ENCODE results near the gene TMEM26.

TMEM26 gene

DNA sequence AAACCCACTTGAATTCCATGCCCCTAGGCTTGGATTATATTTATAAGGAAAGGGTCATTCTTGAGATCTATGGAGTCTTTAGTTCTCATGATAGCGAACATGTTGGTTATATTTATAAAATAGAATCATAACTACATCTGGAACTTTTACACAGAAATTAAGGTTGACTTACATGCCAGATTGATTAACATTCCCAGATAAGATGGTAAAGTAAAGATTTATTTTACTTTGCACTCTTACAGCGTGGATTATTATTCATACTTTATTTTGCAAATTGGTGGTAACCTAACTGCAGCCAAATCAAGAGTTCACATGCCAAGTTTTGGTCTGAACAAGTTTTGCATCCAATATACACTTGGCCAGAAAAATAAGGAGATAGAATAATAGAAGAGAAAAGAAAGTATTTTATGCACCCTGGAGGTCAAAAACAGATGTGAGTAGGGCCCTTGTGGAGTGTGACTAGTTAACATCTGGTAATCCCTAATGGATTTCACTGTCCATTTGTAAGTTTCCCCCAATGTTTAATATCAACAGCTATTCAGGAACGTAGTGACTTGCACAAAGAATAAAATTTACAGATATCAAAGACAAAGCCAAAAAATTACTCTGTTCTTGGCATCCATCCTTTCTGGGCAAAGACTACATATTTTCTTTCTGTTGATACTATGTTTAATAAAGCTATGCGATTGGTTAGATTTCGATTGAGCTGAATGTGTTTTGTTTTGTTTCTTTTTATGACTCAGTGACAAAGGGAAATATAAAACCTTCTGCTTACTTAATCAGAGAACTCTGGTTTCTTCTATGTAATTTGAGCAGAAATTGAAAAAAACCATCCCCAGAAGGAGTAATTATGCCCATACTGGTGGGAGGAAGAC lies 10.1 kb upstream of the TMEM26 start:
- no peak overlapping the region for H3K9ac ChIP-seq
- no peaks in the 10 kb centered on the region for H3K36me3 ChIP-seq (ENCODE audit: control insufficient read depth, insufficient read depth, low read length)
- no peaks in the 10 kb centered on the region for H3K27me3 ChIP-seq (ENCODE audit: control insufficient read depth, insufficient read depth, low read length)
- no peak overlapping the region for H3K4me3 ChIP-seq (ENCODE audit: low read depth, low read length)
- TF ChIP-seq, protein P1, sequence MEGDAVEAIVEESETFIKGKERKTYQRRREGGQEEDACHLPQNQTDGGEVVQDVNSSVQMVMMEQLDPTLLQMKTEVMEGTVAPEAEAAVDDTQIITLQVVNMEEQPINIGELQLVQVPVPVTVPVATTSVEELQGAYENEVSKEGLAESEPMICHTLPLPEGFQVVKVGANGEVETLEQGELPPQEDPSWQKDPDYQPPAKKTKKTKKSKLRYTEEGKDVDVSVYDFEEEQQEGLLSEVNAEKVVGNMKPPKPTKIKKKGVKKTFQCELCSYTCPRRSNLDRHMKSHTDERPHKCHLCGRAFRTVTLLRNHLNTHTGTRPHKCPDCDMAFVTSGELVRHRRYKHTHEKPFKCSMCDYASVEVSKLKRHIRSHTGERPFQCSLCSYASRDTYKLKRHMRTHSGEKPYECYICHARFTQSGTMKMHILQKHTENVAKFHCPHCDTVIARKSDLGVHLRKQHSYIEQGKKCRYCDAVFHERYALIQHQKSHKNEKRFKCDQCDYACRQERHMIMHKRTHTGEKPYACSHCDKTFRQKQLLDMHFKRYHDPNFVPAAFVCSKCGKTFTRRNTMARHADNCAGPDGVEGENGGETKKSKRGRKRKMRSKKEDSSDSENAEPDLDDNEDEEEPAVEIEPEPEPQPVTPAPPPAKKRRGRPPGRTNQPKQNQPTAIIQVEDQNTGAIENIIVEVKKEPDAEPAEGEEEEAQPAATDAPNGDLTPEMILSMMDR (IDR thresholded peaks at IDR 0.05), result no peak
- no peaks in the 10 kb centered on the region for H3K4me1 ChIP-seq
- no peaks in the 10 kb centered on the region for H3K79me2 ChIP-seq
- H3K4me2 ChIP-seq (ENCODE audit: low read length), result no peak overlapping the region
- no peaks in the 10 kb centered on the region for H3K9me3 ChIP-seq (ENCODE audit: control insufficient read depth, low read length)
- no peak overlapping the region for H2AFZ ChIP-seq
- H3K27ac ChIP-seq, result no peak overlapping the region

- Histone ChIP-seq H3K27me3 (ENCODE audit: control insufficient read depth, insufficient read depth, low read length) (no peaks in the 10 kb centered on the region), H3K4me2 (ENCODE audit: low read length) (no peak overlapping the region), H3K27ac (no peak overlapping the region), H3K4me3 (ENCODE audit: low read depth, low read length) (no peak overlapping the region), H2AFZ (no peak overlapping the region), H3K9ac (no peak overlapping the region), H3K79me2 (no peaks in the 10 kb centered on the region), H3K4me1 (no peaks in the 10 kb centered on the region), H3K9me3 (ENCODE audit: control insufficient read depth, low read length) (no peaks in the 10 kb centered on the region), H3K36me3 (ENCODE audit: control insufficient read depth, insufficient read depth, low read length) (no peaks in the 10 kb centered on the region)
- TF ChIP-seq, protein P1 (IDR thresholded peaks at IDR 0.05), result no peak
Observed at GRCh38 chr10:61460835-61461234, 7.7 kb upstream of the TMEM26 start.

GRCh38 chr10:61458031-61458430 lies 4.8 kb upstream of the TMEM26 start:
- TF ChIP-seq, protein P1 (IDR thresholded peaks at IDR 0.05), result no peak
- Histone ChIP-seq H3K79me2 (no peaks in the 10 kb centered on the region), H3K9ac (no peak overlapping the region), H3K27me3 (ENCODE audit: control insufficient read depth, insufficient read depth, low read length) (no peaks in the 10 kb centered on the region), H3K36me3 (ENCODE audit: control insufficient read depth, insufficient read depth, low read length) (no peaks in the 10 kb centered on the region), H3K9me3 (ENCODE audit: control insufficient read depth, low read length) (no peaks in the 10 kb centered on the region), H3K4me2 (ENCODE audit: low read length) (no peak overlapping the region), H3K4me1 (no peaks in the 10 kb centered on the region), H3K4me3 (ENCODE audit: low read depth, low read length) (no peak overlapping the region), H2AFZ (no peak overlapping the region), H3K27ac (no peak overlapping the region)

- Histone ChIP-seq H3K27ac (no peak overlapping the region), H3K4me3 (ENCODE audit: low read depth, low read length) (no peak overlapping the region), H2AFZ (no peak overlapping the region), H3K4me1 (no peaks in the 10 kb centered on the region), H3K9me3 (ENCODE audit: control insufficient read depth, low read length) (no peaks in the 10 kb centered on the region), H3K4me2 (ENCODE audit: low read length) (no peak overlapping the region), H3K27me3 (ENCODE audit: control insufficient read depth, insufficient read depth, low read length) (no peaks in the 10 kb centered on the region), H3K79me2 (no peaks in the 10 kb centered on the region), H3K36me3 (ENCODE audit: control insufficient read depth, insufficient read depth, low read length) (no peaks in the 10 kb centered on the region), H3K9ac (no peak overlapping the region)
- TF ChIP-seq, protein P1 (IDR thresholded peaks at IDR 0.05), result no peak
Observed at GRCh38 chr10:61456095-61456789, 3.1 kb upstream of the TMEM26 start.

All from parathyroid adenoma (tissue), 2 donors.